ENCODE data around the gene RBBP8NL. TPM values are rescaled to one million over a fixed set of nuclear protein-coding genes. Genes with fewer than 3 reads are reported as not detected.

RBBP8NL gene
- total and polyA plus RNA-seq, 12 donors, result not detected

DNA sequence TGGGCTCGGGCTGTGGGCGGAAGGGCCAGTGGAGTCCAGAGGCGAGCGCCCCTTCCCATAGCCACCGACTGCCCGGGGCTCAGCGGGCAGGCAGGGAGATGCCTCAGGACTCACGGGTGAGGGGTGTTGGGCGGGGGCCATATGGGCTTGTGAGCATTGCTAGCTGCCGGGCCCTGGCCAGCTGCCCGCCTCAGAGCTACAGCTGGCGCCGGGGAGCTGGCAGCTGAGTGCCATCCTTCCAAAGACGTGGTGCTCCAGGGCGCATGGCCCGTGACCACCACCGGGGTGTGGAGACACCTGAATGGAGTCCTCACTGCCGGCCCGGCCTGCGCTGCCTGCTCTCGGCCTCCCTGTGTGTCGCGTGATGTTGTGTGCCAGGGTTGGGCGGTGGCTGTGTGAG lies 10.6 kb upstream of the RBBP8NL start:
- no peaks in the 10 kb centered on the region for H3K27me3 ChIP-seq
- no peak overlapping the region for H3K27ac ChIP-seq
- no peaks in the 10 kb centered on the region for H3K9me3 ChIP-seq (replicated peaks in 1 of 3)
- no peak overlapping the region for H3K4me3 ChIP-seq
- 79 to 90% (median 86%) methylated on average over 12 to 24 of the region's 24 CpGs for WGBS, 4 donors
- DNase-seq, result no peak
- TF ChIP-seq POLR2A (IDR thresholded peaks at IDR 0.05), result no peak
- TF ChIP-seq, protein P1, sequence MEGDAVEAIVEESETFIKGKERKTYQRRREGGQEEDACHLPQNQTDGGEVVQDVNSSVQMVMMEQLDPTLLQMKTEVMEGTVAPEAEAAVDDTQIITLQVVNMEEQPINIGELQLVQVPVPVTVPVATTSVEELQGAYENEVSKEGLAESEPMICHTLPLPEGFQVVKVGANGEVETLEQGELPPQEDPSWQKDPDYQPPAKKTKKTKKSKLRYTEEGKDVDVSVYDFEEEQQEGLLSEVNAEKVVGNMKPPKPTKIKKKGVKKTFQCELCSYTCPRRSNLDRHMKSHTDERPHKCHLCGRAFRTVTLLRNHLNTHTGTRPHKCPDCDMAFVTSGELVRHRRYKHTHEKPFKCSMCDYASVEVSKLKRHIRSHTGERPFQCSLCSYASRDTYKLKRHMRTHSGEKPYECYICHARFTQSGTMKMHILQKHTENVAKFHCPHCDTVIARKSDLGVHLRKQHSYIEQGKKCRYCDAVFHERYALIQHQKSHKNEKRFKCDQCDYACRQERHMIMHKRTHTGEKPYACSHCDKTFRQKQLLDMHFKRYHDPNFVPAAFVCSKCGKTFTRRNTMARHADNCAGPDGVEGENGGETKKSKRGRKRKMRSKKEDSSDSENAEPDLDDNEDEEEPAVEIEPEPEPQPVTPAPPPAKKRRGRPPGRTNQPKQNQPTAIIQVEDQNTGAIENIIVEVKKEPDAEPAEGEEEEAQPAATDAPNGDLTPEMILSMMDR (IDR thresholded peaks at IDR 0.05), result no peak
- intact Hi-C loops (cut with DNase I), result no loop called here
- no peaks in the 10 kb centered on the region for H3K4me1 ChIP-seq (replicated peaks in 1 of 2)
- H3K36me3 ChIP-seq (replicated peaks in 1 of 2), result no peaks in the 10 kb centered on the region

DNA sequence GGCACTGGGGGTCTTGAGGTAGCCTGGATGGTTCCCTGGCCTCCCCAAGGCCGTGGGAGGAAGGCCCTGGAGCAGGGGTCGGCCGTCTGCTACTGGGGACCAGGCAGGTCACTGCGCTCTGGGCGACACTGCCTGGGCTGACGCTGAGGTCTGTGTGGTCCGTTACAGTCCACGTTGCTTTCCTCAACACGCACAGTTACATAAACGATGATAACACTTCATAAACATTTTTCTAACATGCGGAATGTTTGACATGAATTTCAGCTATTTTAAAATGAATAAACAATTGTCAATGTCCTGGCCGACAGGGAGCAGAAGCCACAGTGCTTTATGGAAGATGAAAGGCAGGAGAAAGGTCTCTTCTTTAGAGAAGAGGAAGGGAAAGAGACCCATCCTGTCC lies 10.2 kb upstream of the RBBP8NL start:
- H3K4me1 ChIP-seq (replicated peaks in 1 of 2), result no peaks in the 10 kb centered on the region
- H3K9me3 ChIP-seq (replicated peaks in 1 of 3), result no peaks in the 10 kb centered on the region
- no peaks in the 10 kb centered on the region for H3K27me3 ChIP-seq
- TF ChIP-seq POLR2A (IDR thresholded peaks at IDR 0.05), result no peak
- TF ChIP-seq, protein P1 (IDR thresholded peaks at IDR 0.05), result no peak
- no peak for DNase-seq
- H3K4me3 ChIP-seq, result no peak overlapping the region
- H3K36me3 ChIP-seq (replicated peaks in 1 of 2), result no peaks in the 10 kb centered on the region
- H3K27ac ChIP-seq, result no peak overlapping the region
- 65 to 73% (median 70%) methylated on average over 10 to 12 of the region's 12 CpGs for WGBS, 4 donors
- intact Hi-C loops (cut with DNase I), result no loop called here

DNA sequence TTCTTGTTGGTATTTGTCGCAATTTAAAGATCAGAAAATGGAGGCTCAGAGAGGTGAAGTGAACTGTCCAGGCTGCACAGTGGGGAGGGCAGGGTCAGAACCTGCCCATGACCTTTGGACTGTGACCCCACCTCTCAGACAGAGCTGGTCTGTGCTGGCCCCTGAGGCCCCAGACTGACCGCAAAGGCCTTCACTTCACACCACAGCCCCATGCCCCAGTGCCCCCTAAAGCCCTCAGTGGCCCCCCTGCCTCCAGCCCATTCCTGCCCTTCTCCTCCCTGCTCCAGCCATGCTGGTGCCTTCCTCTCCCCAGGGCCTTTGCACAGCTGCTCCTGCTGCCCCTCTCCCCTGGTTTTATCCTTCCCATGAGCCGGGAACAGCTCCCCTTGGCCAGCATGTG lies 9.4 kb upstream of the RBBP8NL start:
- 82 to 97% (median 90%) methylated on average over 2 to 3 of the region's 3 CpGs for WGBS, 4 donors
- Histone ChIP-seq H3K9me3 (replicated peaks in 1 of 3) (no peaks in the 10 kb centered on the region), H3K4me3 (no peak overlapping the region), H3K36me3 (replicated peaks in 1 of 2) (no peaks in the 10 kb centered on the region), H3K27ac (no peak overlapping the region), H3K27me3 (no peaks in the 10 kb centered on the region), H3K4me1 (replicated peaks in 1 of 2) (no peaks in the 10 kb centered on the region)
- TF ChIP-seq, protein P1 (IDR thresholded peaks at IDR 0.05), result no peak
- TF ChIP-seq POLR2A (IDR thresholded peaks at IDR 0.05), result no peak
- no peak for DNase-seq
- intact Hi-C loops (cut with DNase I), result no loop called here

DNA sequence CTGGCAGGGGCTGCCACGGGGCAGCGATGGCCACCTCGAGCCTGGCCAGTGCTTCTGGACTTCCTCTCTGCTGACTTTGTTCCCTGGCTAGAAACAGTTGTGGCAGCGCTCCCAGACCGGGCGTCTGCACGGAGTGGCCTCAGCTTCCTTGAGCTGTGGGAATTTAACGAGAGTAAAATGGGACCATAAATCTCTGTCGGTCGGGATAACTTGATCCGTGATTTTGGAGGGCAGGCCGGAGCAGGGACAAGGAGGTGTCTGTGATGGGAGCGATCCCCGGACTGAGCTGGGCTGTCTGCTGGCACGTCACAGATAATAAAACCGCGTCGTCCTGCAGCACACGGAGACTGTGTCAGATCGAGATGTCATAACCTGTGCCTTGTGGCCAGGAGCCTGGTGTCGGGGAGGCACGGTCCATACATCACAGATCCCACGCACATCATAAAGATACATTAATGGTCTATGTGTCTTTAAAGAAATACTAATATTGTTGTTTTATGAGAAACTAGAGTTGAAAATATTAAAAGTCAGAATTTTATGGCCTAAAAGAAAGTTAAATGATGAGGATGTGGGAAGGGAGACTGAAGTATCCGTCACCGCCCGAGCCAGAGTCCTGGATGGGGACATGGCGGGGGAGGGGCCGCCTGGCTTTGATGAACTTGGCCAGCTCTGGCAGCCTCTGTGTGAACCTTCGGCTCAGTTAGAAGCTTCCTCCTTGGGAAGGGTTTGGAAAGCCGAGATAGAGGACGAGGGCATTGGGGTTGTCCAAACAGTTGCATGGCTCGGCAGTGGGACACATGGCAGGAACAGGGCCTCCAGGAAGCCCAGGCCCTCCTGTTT lies 6.5 kb upstream of the RBBP8NL start:
- TF ChIP-seq POLR2A (IDR thresholded peaks at IDR 0.05), result no peak
- TF ChIP-seq, protein P1 (IDR thresholded peaks at IDR 0.05), result no peak
- Histone ChIP-seq H3K27ac (peak overlapping the region in 1 of 5 donors; percentile 40), H3K4me3 (no peak overlapping the region), H3K9me3 (replicated peaks in 1 of 3) (no peaks in the 10 kb centered on the region), H3K27me3 (no peaks in the 10 kb centered on the region), H3K4me1 (replicated peaks in 1 of 2) (no peaks in the 10 kb centered on the region), H3K36me3 (replicated peaks in 1 of 2) (no peaks in the 10 kb centered on the region)
- WGBS, 4 donors, result 50 to 58% (median 52%) methylated on average over 29 to 32 of the region's 32 CpGs
- intact Hi-C loops (cut with DNase I), result no loop called here
- DNase-seq, result peak in 2 of 7 donors; percentile 25 to 49

Measured in adrenal gland (tissue), 12 donors.